Left lung (tissue), 10 donors: ENCODE measurements around the gene NT5E. TPM values are rescaled to one million over a fixed set of nuclear protein-coding genes. Genes with fewer than 3 reads are reported as not detected.

Source experiments
- ATAC-seq: fragments of 200-7000 bp; cut with Tn5 transposase; one replicate; pipeline ENCODE4 v1.9.1; 2020; ENCODE audit warnings: moderate library complexity
- DNase-seq, 4 donors: peaks; one replicate each; pipeline ENCODE4 v3.0.0-alpha.2; 2013 to 2020
- H3K27ac ChIP-seq, 2 donors: fragments of 200-600 bp; sonication (generic) in 1 of 2; one replicate each; pipeline versions ENCODE4 v1.5.0 to v1.8.0; 2020 to 2021
- H3K27me3 ChIP-seq, 2 donors: fragments of 200-600 bp; sonication (generic) in 1 of 2; one replicate each; pipeline versions ENCODE4 v1.5.0 to v1.8.0; 2020 to 2021
- H3K36me3 ChIP-seq, 2 donors: fragments of 200-600 bp; sonication (generic) in 1 of 2; one replicate each; pipeline versions ENCODE4 v1.5.0 to v1.8.0; 2020 to 2021
- H3K4me1 ChIP-seq, 2 donors: fragments of 200-600 bp; one replicate each; pipeline ENCODE4 v1.8.0; 2021
- H3K4me3 ChIP-seq, 2 donors: fragments of 200-600 bp; sonication (generic) in 1 of 2; one replicate each; pipeline versions ENCODE4 v1.5.0 to v1.8.0; 2020 to 2021; ENCODE audit warnings: mild to moderate bottlenecking in 1 of 2
- H3K9me3 ChIP-seq, 2 donors: fragments of 200-600 bp; sonication (generic) in 1 of 2; one replicate each; pipeline versions ENCODE4 v1.5.0 to v1.8.0; 2020 to 2021
- intact Hi-C, 2 donors: fragments of 100-400 bp; cut with DNase I; formaldehyde crosslinking; loops; one replicate each; pipeline versions ENCODE4 v1.11.2 to v1.14.2; 2022
- polyA plus RNA-seq, 6 donors: library from polyadenylated mRNA; unstranded; fragments of 120-200 nt; gene quantifications; one replicate each; pipeline ENCODE4 v1.2.1, GENCODE V29; 2013; ENCODE audit not compliant: insufficient read length in 6 of 6
- total RNA-seq, 2 donors: library from RNA; stranded (reverse); fragmentation: NEBNext Ultra II Directional; extraction: Animal tissue kit (Norgen Biotek cat#: 25700); gene quantifications; one replicate each; pipeline ENCODE4 v1.2.1, GENCODE V29; 2021
- TF ChIP-seq, protein P1 (sequence below), 2 donors: fragments of 200-600 bp; sonication (generic) in 1 of 2; IDR thresholded peaks; one replicate each; pipeline versions ENCODE4 v1.5.0 to v1.8.0; 2021; ENCODE audit warnings: antibody characterized with exemption in 2 of 2
- donor health status: DM: no; HTN: yes; CAD: no.
- donor health status: DM: no; HTN: no; CAD: no.

Gene NT5E
- total and polyA plus RNA-seq, 8 donors = 9.1 to 16.8 (median 14.5) TPM

- Histone ChIP-seq H3K9me3 (no peaks in the 10 kb centered on the region), H3K36me3 (no peaks in the 10 kb centered on the region), H3K27me3 (no peaks in the 10 kb centered on the region), H3K4me1 (peaks cover 12 to 22% of the 10 kb centered on the region in 2 donors), H3K27ac (no peak overlapping the region), H3K4me3 (no peak overlapping the region)
- TF ChIP-seq, protein P1, sequence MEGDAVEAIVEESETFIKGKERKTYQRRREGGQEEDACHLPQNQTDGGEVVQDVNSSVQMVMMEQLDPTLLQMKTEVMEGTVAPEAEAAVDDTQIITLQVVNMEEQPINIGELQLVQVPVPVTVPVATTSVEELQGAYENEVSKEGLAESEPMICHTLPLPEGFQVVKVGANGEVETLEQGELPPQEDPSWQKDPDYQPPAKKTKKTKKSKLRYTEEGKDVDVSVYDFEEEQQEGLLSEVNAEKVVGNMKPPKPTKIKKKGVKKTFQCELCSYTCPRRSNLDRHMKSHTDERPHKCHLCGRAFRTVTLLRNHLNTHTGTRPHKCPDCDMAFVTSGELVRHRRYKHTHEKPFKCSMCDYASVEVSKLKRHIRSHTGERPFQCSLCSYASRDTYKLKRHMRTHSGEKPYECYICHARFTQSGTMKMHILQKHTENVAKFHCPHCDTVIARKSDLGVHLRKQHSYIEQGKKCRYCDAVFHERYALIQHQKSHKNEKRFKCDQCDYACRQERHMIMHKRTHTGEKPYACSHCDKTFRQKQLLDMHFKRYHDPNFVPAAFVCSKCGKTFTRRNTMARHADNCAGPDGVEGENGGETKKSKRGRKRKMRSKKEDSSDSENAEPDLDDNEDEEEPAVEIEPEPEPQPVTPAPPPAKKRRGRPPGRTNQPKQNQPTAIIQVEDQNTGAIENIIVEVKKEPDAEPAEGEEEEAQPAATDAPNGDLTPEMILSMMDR (IDR thresholded peaks at IDR 0.05) = no peak
- DNase-seq (no peak), ATAC-seq (no peak)
- intact Hi-C loops = no loop called here
Measured at GRCh38 chr6:85405853-85406198, 44.1 kb upstream of the NT5E start.

DNA sequence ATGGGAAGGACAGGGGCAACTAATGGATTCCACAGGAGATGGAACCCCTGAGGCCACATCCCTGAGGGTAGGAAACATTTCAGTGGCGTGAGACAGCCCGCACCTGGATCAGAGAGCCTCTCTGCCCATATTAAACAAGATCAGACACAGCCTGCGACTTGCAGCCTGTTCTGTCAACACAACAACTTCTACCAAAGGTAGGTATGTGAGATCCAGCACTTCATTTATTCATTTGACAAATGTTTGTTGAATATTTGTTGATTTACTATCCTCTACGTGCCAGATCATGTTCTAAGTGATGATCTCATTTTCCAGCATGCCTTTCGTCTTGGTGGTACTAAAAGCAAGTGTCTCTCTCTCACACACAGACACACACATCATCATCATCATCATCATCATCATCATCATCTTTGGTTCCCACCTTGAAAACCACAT is 43.2 kb upstream of the NT5E start:
- Histone ChIP-seq H3K27me3 (no peaks in the 10 kb centered on the region), H3K9me3 (no peaks in the 10 kb centered on the region), H3K4me1 (peaks cover 12 to 20% of the 10 kb centered on the region in 2 donors), H3K4me3 (no peak overlapping the region), H3K36me3 (no peaks in the 10 kb centered on the region), H3K27ac (no peak overlapping the region)
- DNase-seq (no peak), ATAC-seq (no peak)
- TF ChIP-seq, protein P1 (IDR thresholded peaks at IDR 0.05) = no peak
- intact Hi-C loops = no loop called here

- Histone ChIP-seq H3K9me3 (no peaks in the 10 kb centered on the region), H3K27me3 (no peaks in the 10 kb centered on the region), H3K4me3 (no peak overlapping the region), H3K27ac (no peak overlapping the region), H3K36me3 (no peaks in the 10 kb centered on the region), H3K4me1 (peaks cover 12 to 16% of the 10 kb centered on the region in 2 donors)
- no peak for DNase-seq
- ATAC-seq = no peak
- TF ChIP-seq, protein P1 (IDR thresholded peaks at IDR 0.05) = no peak
- intact Hi-C loops = no loop called here
Measured at GRCh38 chr6:85408039-85408438, 41.8 kb upstream of the NT5E start.

GRCh38 chr6:85412911-85413430 is 36.9 kb upstream of the NT5E start:
- H3K27ac ChIP-seq = no peak overlapping the region
- H3K27me3 ChIP-seq = no peaks in the 10 kb centered on the region
- TF ChIP-seq, protein P1 (IDR thresholded peaks at IDR 0.05) = no peak
- H3K36me3 ChIP-seq = no peaks in the 10 kb centered on the region
- no peaks in the 10 kb centered on the region for H3K9me3 ChIP-seq
- H3K4me1 ChIP-seq = no peaks in the 10 kb centered on the region
- intact Hi-C loops = no loop called here
- H3K4me3 ChIP-seq = no peak overlapping the region
- DNase-seq (no peak), ATAC-seq (no peak)

DNA sequence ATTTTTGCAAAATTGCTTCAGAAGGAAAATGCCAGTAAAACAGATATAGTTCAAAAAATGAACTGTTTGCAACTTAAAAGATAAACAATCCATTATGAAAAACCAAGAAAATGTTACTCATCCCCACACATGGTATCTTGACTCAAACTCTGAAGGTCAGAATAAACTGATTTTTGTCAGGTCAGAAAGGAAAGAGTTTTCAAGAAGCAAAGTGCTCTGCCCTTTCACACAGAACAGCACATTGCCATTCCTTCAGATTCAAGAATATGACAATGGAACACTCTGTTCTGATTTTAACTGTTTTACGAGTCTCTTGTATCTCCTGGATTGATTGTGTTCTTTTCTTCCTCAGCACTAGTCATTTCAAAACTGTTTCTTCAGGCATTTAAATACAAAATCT is 33.8 kb upstream of the NT5E start:
- H3K27ac ChIP-seq = no peak overlapping the region
- H3K4me3 ChIP-seq = no peak overlapping the region
- no peaks in the 10 kb centered on the region for H3K4me1 ChIP-seq
- ATAC-seq (no peak), DNase-seq (no peak)
- TF ChIP-seq, protein P1 (IDR thresholded peaks at IDR 0.05) = no peak
- intact Hi-C loops = no loop called here
- H3K27me3 ChIP-seq = no peaks in the 10 kb centered on the region
- no peaks in the 10 kb centered on the region for H3K36me3 ChIP-seq
- H3K9me3 ChIP-seq = no peaks in the 10 kb centered on the region
